A673 (cell line): ENCODE results near the gene FTCD. TPM values are rescaled to one million over a fixed set of nuclear protein-coding genes. Genes with fewer than 3 reads are reported as not detected.

Experiments used
- BruUV-seq: library from RNA; stranded (reverse); fragments of 400-500 nt; replicated peaks from 2 replicates; lab custom pipeline; 2021; lab: Mats Ljungman, UMichigan
- CTCF ChIA-PET: fragments of 300-600 bp; sonication (Branson Sonifier 250); formaldehyde crosslinking; loops from one replicate; lab custom pipeline; 2022; ENCODE audit warnings: antibody characterized with exemption; lab: Charles Lee
- POLR2A ChIA-PET: fragments of 300-600 bp; sonication (Branson Sonifier 250); formaldehyde crosslinking; loops from one replicate; lab custom pipeline; 2022; ENCODE audit warnings: antibody characterized with exemption; ENCODE audit not compliant: low non-redundant PET; lab: Charles Lee
- DNase-seq: peaks from one replicate; pipeline ENCODE4 v3.0.0-alpha.2; 2015; ENCODE audit warnings: low spot score
- H3K27ac ChIP-seq: fragments of 200-600 bp; sonication (generic); 2 replicates; pipeline ENCODE4 v1.5.1; 2016; ENCODE audit warnings: mixed run types, low read depth, mild to moderate bottlenecking, mixed read lengths, antibody characterized with exemption, low read length; ENCODE audit not compliant: poor library complexity, severe bottlenecking
- H3K27me3 ChIP-seq: fragments of 200-600 bp; sonication (generic); replicated peaks from 2 replicates; pipeline ENCODE4 v1.6.1; 2017; ENCODE audit warnings: mixed run types, low read depth, mild to moderate bottlenecking, mixed read lengths, antibody characterized with exemption, low read length; ENCODE audit not compliant: insufficient read depth, poor library complexity
- H3K36me3 ChIP-seq: fragments of 200-600 bp; sonication (generic); 2 replicates; pipeline ENCODE4 v1.6.1; 2016; ENCODE audit warnings: mixed run types, mild to moderate bottlenecking, mixed read lengths, antibody characterized with exemption, low read length; ENCODE audit not compliant: insufficient read depth, poor library complexity, severe bottlenecking
- H3K4me1 ChIP-seq: fragments of 200-600 bp; sonication (generic); 2 replicates; pipeline ENCODE4 v1.6.1; 2017; ENCODE audit warnings: mixed run types, mild to moderate bottlenecking, mixed read lengths, antibody characterized with exemption, low read length; ENCODE audit not compliant: insufficient read depth, poor library complexity, severe bottlenecking
- H3K4me3 ChIP-seq: fragments of 200-600 bp; sonication (generic); 2 replicates; pipeline ENCODE4 v1.5.1; 2016; ENCODE audit warnings: low read depth, mixed run types, mild to moderate bottlenecking, mixed read lengths, low read length; ENCODE audit not compliant: poor library complexity, severe bottlenecking
- H3K9me3 ChIP-seq: fragments of 200-600 bp; sonication (generic); 2 replicates; pipeline ENCODE4 v1.6.1; 2016; ENCODE audit warnings: mixed run types, low read depth, mild to moderate bottlenecking, mixed read lengths, antibody characterized with exemption, low read length; ENCODE audit not compliant: poor library complexity, severe bottlenecking
- EZH2 ChIP-seq: fragments of 200-600 bp; sonication (generic); IDR thresholded peaks from 2 replicates; pipeline ENCODE4 v1.6.1; 2017; ENCODE audit warnings: borderline replicate concordance, low read depth, mild to moderate bottlenecking, mixed read lengths, antibody characterized with exemption, low read length; ENCODE audit not compliant: poor library complexity, severe bottlenecking
- intact Hi-C: fragments of 100-400 bp; cut with micrococcal nuclease; formaldehyde crosslinking; loops from one replicate; pipeline ENCODE4 v1.10.0; 2022; ENCODE audit not compliant: unreplicated experiment
- total RNA-seq: library from RNA; stranded (reverse); gene quantifications from 2 replicates; pipeline ENCODE4 v1.2.3, GENCODE V29; 2021
- TF ChIP-seq, protein P1 (sequence below): fragments of 300-800, 200-600 bp; sonication (generic); conservative IDR thresholded peaks from 2 replicates; pipeline ENCODE4 v1.5.1; 2017; ENCODE audit warnings: low read depth, mild to moderate bottlenecking, antibody characterized with exemption, low read length, moderate library complexity, mixed read lengths

FTCD gene
- total RNA-seq, 1 experiment from 2014 or later: 5.4 TPM

DNA sequence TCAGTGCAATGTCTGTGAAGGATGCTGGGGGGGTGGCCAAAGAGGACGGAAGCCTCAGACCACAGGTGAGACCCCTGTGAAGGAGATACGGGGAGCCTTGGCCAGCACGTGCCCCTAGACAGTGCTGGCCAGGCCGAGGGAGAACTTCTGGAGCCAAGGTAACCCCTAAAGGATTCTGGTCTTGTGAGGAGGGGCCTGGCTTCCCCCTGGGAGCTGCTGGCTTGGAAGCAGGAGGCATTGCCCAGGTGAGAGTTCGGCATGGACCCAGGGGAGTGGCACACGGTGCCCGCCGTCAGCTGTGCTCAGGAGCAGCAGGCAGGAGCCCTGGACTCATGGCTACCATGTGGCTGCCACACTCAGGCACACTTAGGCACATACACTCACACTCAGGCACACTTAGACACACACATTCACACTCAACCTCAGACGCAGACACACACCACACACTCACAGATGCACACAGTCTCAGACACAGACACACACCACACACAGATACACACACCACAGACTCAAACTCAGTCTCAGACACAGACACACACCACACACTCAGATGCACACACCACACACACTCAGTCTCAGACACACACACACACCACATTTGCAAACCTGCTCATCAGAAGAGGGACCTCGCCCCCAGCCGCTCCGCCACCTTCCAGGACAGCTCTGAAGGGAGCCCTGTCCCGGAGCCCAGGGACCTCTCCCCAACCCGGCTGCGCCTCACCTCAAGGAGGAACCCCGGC lies 58.6 kb downstream of the FTCD start:
- no peaks in the 10 kb centered on the region for H3K4me1 ChIP-seq
- no peak overlapping the region for H3K27ac ChIP-seq
- CTCF ChIA-PET: no interaction called here
- no peak for TF ChIP-seq EZH2
- TF ChIP-seq, protein P1, sequence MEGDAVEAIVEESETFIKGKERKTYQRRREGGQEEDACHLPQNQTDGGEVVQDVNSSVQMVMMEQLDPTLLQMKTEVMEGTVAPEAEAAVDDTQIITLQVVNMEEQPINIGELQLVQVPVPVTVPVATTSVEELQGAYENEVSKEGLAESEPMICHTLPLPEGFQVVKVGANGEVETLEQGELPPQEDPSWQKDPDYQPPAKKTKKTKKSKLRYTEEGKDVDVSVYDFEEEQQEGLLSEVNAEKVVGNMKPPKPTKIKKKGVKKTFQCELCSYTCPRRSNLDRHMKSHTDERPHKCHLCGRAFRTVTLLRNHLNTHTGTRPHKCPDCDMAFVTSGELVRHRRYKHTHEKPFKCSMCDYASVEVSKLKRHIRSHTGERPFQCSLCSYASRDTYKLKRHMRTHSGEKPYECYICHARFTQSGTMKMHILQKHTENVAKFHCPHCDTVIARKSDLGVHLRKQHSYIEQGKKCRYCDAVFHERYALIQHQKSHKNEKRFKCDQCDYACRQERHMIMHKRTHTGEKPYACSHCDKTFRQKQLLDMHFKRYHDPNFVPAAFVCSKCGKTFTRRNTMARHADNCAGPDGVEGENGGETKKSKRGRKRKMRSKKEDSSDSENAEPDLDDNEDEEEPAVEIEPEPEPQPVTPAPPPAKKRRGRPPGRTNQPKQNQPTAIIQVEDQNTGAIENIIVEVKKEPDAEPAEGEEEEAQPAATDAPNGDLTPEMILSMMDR: no peak
- H3K27me3 ChIP-seq: no peaks in the 10 kb centered on the region
- intact Hi-C loops: no loop called here
- no TSS peak for BruUV-seq
- H3K9me3 ChIP-seq: no peaks in the 10 kb centered on the region
- POLR2A ChIA-PET: no interaction called here
- no peak for DNase-seq
- H3K36me3 ChIP-seq: no peaks in the 10 kb centered on the region
- H3K4me3 ChIP-seq: no peak overlapping the region

DNA sequence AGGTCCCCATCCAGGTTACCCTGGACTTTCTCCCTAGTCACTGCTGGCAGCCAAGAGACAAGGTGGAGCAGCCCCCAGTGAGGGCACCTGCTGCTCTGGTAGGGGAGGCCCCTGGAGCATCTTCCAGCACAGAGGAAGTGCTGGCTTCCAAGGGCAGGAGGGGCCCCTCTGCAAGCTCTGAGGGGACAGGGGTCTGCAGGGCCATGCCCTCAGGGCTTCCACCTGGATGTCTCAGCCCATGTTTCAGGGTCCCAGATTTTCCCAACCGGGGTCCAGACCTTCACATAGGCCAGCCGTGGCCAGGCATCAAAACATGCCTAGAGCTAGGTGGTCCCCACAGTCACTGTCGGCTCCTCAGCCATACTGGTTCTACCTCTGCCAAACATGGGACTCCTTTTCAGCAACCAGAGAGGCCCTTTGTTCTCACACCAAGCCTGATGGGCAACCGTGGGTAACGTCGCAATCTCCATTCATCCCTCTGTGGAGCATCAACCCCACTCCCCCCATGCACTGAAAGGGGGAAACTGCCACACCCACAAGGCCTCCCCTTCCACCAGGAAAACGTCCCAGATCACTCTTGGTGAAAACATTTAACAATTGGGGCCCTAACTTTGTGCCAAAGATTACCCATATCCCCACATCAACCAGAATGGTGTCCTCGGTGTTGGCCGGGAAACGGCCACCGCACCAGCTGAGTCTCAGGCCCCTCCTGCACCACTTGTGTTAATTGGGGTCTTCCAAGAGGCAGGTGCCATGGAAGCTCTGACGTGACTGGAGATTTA lies 59.4 kb downstream of the FTCD start:
- no peaks in the 10 kb centered on the region for H3K36me3 ChIP-seq
- no peak for DNase-seq
- intact Hi-C loops: no loop called here
- CTCF ChIA-PET: no interaction called here
- POLR2A ChIA-PET: no interaction called here
- H3K9me3 ChIP-seq: no peaks in the 10 kb centered on the region
- no peak for TF ChIP-seq EZH2
- TF ChIP-seq, protein P1: no peak
- no peak overlapping the region for H3K27ac ChIP-seq
- H3K27me3 ChIP-seq: no peaks in the 10 kb centered on the region
- H3K4me1 ChIP-seq: no peaks in the 10 kb centered on the region
- BruUV-seq: no TSS peak
- H3K4me3 ChIP-seq: no peak overlapping the region

DNA sequence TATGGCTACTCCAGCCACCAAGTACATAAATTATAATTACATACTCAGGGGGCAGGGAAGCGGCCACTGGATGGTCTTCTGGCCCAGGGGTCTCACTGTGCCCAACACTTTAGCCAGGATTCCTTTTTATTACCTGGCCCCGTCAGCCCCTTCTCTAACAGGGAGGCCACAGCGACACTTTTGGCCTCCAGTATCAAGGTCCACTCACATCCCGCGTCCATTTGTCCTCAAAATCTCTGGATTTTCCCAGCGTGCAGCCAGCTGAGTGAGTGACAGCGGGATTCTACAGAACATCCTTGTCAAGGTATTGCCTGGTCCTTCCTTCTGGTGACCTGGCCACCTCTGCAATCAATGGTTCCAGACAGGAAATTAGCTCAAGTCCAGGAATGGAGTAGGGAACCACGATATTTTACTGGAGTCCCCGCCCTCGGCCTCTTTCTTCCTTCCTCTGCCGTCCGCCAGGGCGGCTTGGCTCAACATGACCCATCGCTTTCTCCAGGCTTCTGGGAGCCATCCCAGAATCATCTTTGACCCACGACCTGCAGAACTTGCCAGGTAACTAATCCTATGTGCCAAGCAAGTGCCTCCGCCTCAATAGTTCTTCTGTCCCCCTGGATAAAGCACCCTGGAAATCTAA lies 60.2 kb downstream of the FTCD start:
- ChIA-PET POLR2A (no interaction called here), CTCF (no interaction called here)

More for the DNA sequence above, 60.2 kb downstream of the FTCD start:
- H3K27ac ChIP-seq: no peak overlapping the region
- TF ChIP-seq, protein P1: no peak
- TF ChIP-seq EZH2: no peak
- H3K4me1 ChIP-seq: no peaks in the 10 kb centered on the region
- no TSS peak for BruUV-seq
- H3K9me3 ChIP-seq: no peaks in the 10 kb centered on the region
- intact Hi-C loops: no loop called here
- DNase-seq: no peak
- no peaks in the 10 kb centered on the region for H3K36me3 ChIP-seq
- H3K4me3 ChIP-seq: no peak overlapping the region
- no peaks in the 10 kb centered on the region for H3K27me3 ChIP-seq
